OCI-LY3 (cell line): ENCODE data around the gene CEBPZ.

ENCODE experiments used
- H2AFZ ChIP-seq: fragments of 200-600, 300-600 bp; shearing (Covaris generic); 2 replicates; pipeline ENCODE4 v1.6.0; 2014; ENCODE audit warnings: antibody characterized with exemption, low read depth, low read length
- H3K27ac ChIP-seq: fragments of 200-600, 300-600 bp; sonication (generic); 2 replicates; pipeline ENCODE4 v1.5.1; 2014; ENCODE audit warnings: mild to moderate bottlenecking, low read length, moderate library complexity, mixed read lengths
- H3K27me3 ChIP-seq: fragments of 200-600, 300-600 bp; sonication (generic); 2 replicates; pipeline ENCODE4 v1.6.1; 2014; ENCODE audit warnings: low read depth, low read length, mixed read lengths
- H3K36me3 ChIP-seq: fragments of 200-600, 300-600 bp; sonication (generic); replicated peaks from 2 replicates; pipeline ENCODE3; 2014; ENCODE audit warnings: low read depth, low read length, mixed read lengths
- H3K4me1 ChIP-seq: fragments of 300-600, 200-600 bp; sonication (generic); 2 replicates; pipeline ENCODE4 v1.6.1; 2014; ENCODE audit warnings: low read length, mixed read lengths
- H3K4me2 ChIP-seq: fragments of 200-600, 300-600 bp; sonication (generic); 2 replicates; pipeline ENCODE4 v1.6.1; 2014; ENCODE audit warnings: low read length, mixed read lengths
- H3K4me3 ChIP-seq: fragments of 300-600, 200-600 bp; sonication (generic); 2 replicates; pipeline ENCODE4 v1.5.1; 2014; ENCODE audit warnings: antibody characterized with exemption, mild to moderate bottlenecking, low read length, moderate library complexity
- H3K79me2 ChIP-seq: fragments of 300-600, 200-600 bp; shearing (Covaris generic); 2 replicates; pipeline ENCODE4 v1.6.1; 2014; ENCODE audit warnings: mild to moderate bottlenecking, low read length, mixed read lengths
- H3K9ac ChIP-seq: fragments of 300-600, 200-600 bp; shearing (Covaris generic); 2 replicates; pipeline ENCODE4 v1.6.0; 2014; ENCODE audit warnings: mild to moderate bottlenecking, low read length, moderate library complexity
- H3K9me3 ChIP-seq: fragments of 200-600, 300-600 bp; shearing (Covaris generic); 2 replicates; pipeline ENCODE4 v1.6.1; 2014; ENCODE audit warnings: low read length, mixed read lengths; ENCODE audit not compliant: insufficient read depth
- H4K20me1 ChIP-seq: fragments of 200-600, 300-600 bp; sonication (generic); 2 replicates; pipeline ENCODE4 v1.6.1; 2016; ENCODE audit warnings: low read length, mixed read lengths; ENCODE audit not compliant: insufficient read depth
- EZH2phosphoT487 ChIP-seq: fragments of 200-600 bp; shearing (Covaris generic); IDR thresholded peaks from 2 replicates; pipeline ENCODE4 v1.6.1; 2018; ENCODE audit warnings: antibody characterized with exemption, mixed run types, low read depth
- TF ChIP-seq, protein P1 (sequence below): fragments of 200-600, 300-600 bp; sonication (generic); IDR thresholded peaks from 2 replicates; pipeline ENCODE4 v1.5.1; 2014; ENCODE audit warnings: antibody characterized with exemption, low read length, low read depth

The CEBPZ gene

DNA sequence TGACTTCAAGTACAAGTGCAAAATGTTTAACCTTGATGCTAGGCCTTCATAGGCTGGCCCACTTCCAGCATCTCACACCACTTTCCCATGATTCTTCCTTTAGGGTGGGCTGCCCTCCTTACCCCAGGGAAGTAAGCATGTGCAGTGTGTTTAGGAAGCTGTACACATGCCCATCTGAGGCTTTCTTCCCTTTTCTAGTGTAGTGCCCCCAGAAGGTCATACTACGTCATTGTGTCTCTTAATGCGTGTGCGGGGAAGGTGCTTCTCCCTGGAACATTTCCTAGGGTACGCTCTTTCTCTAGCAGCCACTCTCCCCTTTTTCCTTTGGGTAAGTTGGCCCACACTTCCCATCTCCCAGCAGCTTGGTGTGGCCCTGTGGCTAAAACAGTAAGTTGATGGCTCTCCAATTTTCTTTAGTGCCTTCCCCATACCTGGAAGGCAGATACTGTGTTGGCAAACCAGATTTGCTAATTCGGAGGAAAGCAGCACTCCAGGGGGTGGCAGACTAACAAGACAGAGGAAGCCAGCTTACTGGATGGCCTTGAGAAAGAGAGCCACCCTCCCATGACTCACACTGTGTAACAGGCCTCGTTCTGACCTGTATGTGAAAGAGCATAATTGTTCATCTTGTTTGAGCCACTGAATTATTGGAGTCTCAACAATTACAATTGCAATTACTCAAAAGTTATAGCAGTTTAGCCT, 41.8 kb downstream of the CEBPZ start:
- no peak for TF ChIP-seq EZH2phosphoT487
- TF ChIP-seq, protein P1, sequence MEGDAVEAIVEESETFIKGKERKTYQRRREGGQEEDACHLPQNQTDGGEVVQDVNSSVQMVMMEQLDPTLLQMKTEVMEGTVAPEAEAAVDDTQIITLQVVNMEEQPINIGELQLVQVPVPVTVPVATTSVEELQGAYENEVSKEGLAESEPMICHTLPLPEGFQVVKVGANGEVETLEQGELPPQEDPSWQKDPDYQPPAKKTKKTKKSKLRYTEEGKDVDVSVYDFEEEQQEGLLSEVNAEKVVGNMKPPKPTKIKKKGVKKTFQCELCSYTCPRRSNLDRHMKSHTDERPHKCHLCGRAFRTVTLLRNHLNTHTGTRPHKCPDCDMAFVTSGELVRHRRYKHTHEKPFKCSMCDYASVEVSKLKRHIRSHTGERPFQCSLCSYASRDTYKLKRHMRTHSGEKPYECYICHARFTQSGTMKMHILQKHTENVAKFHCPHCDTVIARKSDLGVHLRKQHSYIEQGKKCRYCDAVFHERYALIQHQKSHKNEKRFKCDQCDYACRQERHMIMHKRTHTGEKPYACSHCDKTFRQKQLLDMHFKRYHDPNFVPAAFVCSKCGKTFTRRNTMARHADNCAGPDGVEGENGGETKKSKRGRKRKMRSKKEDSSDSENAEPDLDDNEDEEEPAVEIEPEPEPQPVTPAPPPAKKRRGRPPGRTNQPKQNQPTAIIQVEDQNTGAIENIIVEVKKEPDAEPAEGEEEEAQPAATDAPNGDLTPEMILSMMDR: no peak
- no peaks in the 10 kb centered on the region for H3K4me1 ChIP-seq
- H3K9ac ChIP-seq: no peak overlapping the region
- H3K79me2 ChIP-seq: no peaks in the 10 kb centered on the region
- no peaks in the 10 kb centered on the region for H4K20me1 ChIP-seq
- no peaks in the 10 kb centered on the region for H3K9me3 ChIP-seq
- H3K4me3 ChIP-seq: no peak overlapping the region
- no peak overlapping the region for H2AFZ ChIP-seq
- no peak overlapping the region for H3K4me2 ChIP-seq
- no peak overlapping the region for H3K27ac ChIP-seq
- peaks cover 5% of the 10 kb centered on the region; the same call in 1 of the 2 replicates for H3K27me3 ChIP-seq
- no peaks in the 10 kb centered on the region for H3K36me3 ChIP-seq

DNA sequence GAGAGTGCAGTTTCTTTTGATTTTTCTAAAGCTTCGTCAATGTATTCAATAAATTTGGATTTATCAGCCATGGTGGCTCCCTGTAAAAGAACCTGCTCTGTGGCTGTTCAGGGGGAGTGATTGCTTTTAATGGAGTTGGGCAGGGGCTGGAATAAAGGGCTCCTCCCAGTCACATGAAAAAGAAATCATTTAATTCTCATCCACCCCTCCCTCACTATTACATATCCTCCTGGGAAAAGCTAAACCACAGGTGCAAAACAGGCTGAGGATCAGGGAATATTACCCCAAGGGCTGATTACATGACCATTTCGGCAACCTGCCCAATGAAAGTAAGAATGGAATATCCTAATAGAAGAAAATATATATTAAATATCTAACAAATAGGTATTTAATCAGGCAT, 42.8 kb downstream of the CEBPZ start, which contains the start of gene SULT6B1:
Gene SULT6B1, minus strand, starts transcription at position 101 of the 400 bp plus-strand sequence. Its CDS starts 30 bp downstream, at position 71.
- Histone ChIP-seq H2AFZ (no peak within 1 kb of the TSS), H3K36me3 (no peaks in the 10 kb centered on the region), H4K20me1 (no peaks in the 10 kb centered on the region), H3K4me2 (no peak within 1 kb of the TSS), H3K4me3 (no peak within 1 kb of the TSS), H3K4me1 (no peaks in the 10 kb centered on the region), H3K79me2 (no peaks in the 10 kb centered on the region), H3K9ac (no peak within 1 kb of the TSS), H3K27me3 (peaks cover 5% of the 10 kb centered on the region; the same call in 1 of the 2 replicates), H3K9me3 (no peaks in the 10 kb centered on the region), H3K27ac (no peak within 1 kb of the TSS)
- TF ChIP-seq EZH2phosphoT487: no peak
- TF ChIP-seq, protein P1: no peak

DNA sequence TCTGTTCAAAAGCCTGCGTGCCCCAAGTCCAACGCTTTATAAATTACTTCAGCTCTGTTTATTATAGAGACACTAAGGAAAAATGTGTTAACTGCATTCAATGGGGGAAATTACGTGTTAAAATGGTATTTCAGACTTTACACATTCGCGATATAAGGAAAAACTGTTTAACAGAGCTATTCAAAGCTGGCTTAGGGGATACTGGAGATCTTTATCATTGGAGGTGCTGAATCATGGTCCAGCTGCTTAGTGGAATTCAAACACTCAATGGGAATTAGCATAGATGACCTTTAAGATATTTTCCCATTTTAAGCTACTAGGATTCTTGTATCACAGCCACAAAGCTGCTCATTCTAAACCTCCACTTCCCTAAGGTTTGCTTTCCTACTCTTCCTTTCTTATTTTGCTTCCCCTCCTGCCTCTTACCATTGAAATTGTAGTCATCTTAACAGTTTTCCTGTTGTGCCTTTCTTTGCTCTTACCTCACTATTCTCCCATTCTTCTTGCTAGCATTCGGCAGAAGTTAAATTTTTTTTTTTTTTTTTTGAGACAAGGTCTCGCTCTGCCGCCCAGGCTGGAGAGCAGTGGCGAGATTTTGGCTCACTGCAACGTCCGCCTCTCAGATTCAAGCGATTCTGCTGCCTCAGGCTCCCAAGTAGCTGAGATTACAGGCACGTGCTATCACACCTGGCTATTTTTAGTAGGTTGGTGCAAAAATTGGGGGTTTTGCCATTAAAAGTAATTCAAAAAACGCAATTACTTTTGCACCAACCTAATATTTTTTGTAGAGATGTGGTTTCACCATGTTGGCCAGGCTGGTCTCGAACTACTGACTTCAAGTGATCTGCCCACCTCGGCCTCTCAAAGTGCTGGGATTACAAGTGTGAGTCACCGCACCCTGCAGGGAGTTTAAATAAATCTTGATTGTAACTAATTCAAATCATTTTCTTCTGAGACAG, 49.4 kb downstream of the CEBPZ start:
- Histone ChIP-seq H3K79me2 (no peaks in the 10 kb centered on the region), H3K4me3 (no peak overlapping the region), H3K9ac (no peak overlapping the region), H3K4me2 (no peak overlapping the region), H3K4me1 (peaks cover 12% of the 10 kb centered on the region), H3K27me3 (peaks cover 5% of the 10 kb centered on the region), H3K27ac (no peak overlapping the region), H4K20me1 (no peaks in the 10 kb centered on the region), H2AFZ (no peak overlapping the region), H3K36me3 (no peaks in the 10 kb centered on the region), H3K9me3 (no peaks in the 10 kb centered on the region)
- TF ChIP-seq EZH2phosphoT487: no peak
- TF ChIP-seq, protein P1: no peak

DNA sequence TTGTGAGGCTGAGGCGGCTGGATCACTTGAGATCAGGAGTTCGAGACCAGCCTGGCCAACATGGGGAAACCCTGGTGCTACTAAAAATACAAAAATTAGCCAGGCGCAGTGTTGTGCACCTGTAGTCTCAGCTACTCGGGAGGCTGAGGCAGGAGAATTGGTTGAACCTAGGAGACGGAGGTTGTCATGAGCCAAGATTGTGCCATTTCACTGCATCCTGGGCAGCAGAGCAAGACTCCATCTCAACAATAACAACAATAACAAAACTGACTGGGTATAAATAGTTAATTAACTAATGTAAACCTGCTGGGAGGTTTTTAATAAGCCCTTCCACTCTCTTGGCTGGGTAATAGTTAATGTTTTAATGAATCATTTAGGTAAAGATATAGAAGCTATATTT, 50.8 kb downstream of the CEBPZ start:
- Histone ChIP-seq H3K27ac (no peak overlapping the region), H3K36me3 (no peaks in the 10 kb centered on the region), H3K27me3 (no peaks in the 10 kb centered on the region; the same call in 1 of the 2 replicates), H3K9me3 (no peaks in the 10 kb centered on the region), H2AFZ (no peak overlapping the region), H3K4me2 (peak overlapping the region; percentile 51), H4K20me1 (no peaks in the 10 kb centered on the region), H3K9ac (no peak overlapping the region), H3K79me2 (no peaks in the 10 kb centered on the region), H3K4me3 (0 out of 2 replicates have a peak overlapping the region, but pooled peaks have one; percentile 1), H3K4me1 (peaks cover 12% of the 10 kb centered on the region)
- no peak for TF ChIP-seq EZH2phosphoT487
- TF ChIP-seq, protein P1: no peak
